RWPE1 (cell line): ENCODE data around the gene TBRG4.

Source experiments
- CTCF ChIA-PET: fragments of 350-600 bp; sonication (Branson Sonifier 250); formaldehyde crosslinking; extraction: SDS; loops from one replicate; lab custom pipeline; 2021; lab: Yijun Ruan, JAX
- POLR2A ChIA-PET: fragments of 400-600 bp; formaldehyde crosslinking; extraction: SDS; loops from one replicate; lab custom pipeline; 2020; ENCODE audit warnings: antibody characterized with exemption; ENCODE audit not compliant: low non-redundant PET; lab: Yijun Ruan, JAX
- DNase-seq: peaks from one replicate; pipeline ENCODE4 v3.0.0; 2012; ENCODE audit warnings: low spot score
- H3K27ac ChIP-seq: fragments of 450-650 bp; 2 replicates; pipeline ENCODE4 v1.5.1; 2017
- CTCF ChIP-seq: fragments of 450-650 bp; conservative IDR thresholded peaks from 2 replicates; pipeline ENCODE4 v1.5.1; 2017; ENCODE audit warnings: low read depth, mild to moderate bottlenecking

Gene TBRG4

GRCh38 chr7:45086331-45087065, 25.0 kb downstream of the TBRG4 start:
- peak overlapping the region; percentile 35 for H3K27ac ChIP-seq
- no peak for TF ChIP-seq CTCF
- DNase-seq = no peak
- POLR2A ChIA-PET = interaction anchor here (0.5 kb wide), 1 partner anchor 88 kb away, joined by 6 read pairs; no protein-coding TSS in a partner anchor
- CTCF ChIA-PET = no interaction called here

- no peak for TF ChIP-seq CTCF
- DNase-seq = no peak
- H3K27ac ChIP-seq = peak overlapping the region; percentile 35
- POLR2A ChIA-PET = no interaction called here
- CTCF ChIA-PET = no interaction called here
These were observed 25.8 kb downstream of the TBRG4 start for GRCh38 chr7:45085619-45086200.

- POLR2A ChIA-PET = no interaction called here
These were observed 26.4 kb downstream of the TBRG4 start for GRCh38 chr7:45084901-45085618.

GRCh38 chr7:45084336-45084735, 27.2 kb downstream of the TBRG4 start:
- no peak for TF ChIP-seq CTCF
- CTCF ChIA-PET = no interaction called here
- POLR2A ChIA-PET = no interaction called here
- H3K27ac ChIP-seq = peak overlapping the region; percentile 42
- DNase-seq = no peak

More at GRCh38 chr7:45084901-45085618, 26.4 kb downstream of the TBRG4 start:
- TF ChIP-seq CTCF = no peak
- CTCF ChIA-PET = no interaction called here
- DNase-seq = no peak
- peak overlapping the region; percentile 42; the same call in 1 of the 2 replicates for H3K27ac ChIP-seq

GRCh38 chr7:45082831-45083331, 28.6 kb downstream of the TBRG4 start:
- ChIA-PET POLR2A (no interaction called here), CTCF (no interaction called here)
- DNase-seq = no peak
- peak overlapping the region; percentile 69 for H3K27ac ChIP-seq
- no peak for TF ChIP-seq CTCF
